NCI-H1092 treated with DMSO at 0.1 percent for 48 hours (cell line): ENCODE measurements around the gene FSD1.
"Not testable (repeated sequence)": the region's sequence is repeated elsewhere in the genome, so short reads cannot be mapped to it uniquely, and the experiment has no call there.

Experiments
- DNase-seq: peaks from one replicate; lab custom pipeline; 2025; lab: John Stamatoyannopoulos, UW

Gene FSD1

DNA sequence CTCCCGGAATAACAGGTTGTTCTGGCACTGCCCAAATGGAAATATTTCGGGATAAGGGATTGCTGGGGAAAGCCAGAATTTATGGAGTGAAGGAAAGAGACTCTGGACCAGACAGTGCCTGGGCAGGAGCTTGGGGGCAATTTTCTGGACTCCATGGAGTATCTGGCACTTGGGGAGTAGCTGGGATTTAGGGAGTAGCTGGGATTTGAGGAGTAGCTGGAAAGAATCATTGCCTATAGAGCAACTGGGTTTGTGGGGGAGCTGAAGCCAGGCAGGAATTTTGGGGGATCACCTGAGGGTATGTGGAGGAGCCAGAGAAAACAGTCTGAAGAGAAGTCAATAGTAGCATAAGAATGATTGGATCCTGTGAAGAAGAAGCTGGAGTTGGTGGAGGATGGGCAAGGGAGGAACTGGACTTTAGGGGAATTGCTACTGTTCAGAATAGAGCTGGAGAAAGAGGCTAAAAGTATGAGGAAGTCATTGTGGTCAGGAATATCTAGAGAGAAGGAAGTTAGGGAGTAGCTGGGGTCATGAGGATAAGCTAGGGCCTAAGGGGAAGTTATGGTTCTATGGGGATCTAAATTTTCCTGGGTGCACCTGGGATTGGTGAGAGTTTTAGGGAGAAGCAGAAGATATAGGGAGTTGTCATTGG, 14.8 kb downstream of the FSD1 start:
- DNase-seq, result no peak

DNA sequence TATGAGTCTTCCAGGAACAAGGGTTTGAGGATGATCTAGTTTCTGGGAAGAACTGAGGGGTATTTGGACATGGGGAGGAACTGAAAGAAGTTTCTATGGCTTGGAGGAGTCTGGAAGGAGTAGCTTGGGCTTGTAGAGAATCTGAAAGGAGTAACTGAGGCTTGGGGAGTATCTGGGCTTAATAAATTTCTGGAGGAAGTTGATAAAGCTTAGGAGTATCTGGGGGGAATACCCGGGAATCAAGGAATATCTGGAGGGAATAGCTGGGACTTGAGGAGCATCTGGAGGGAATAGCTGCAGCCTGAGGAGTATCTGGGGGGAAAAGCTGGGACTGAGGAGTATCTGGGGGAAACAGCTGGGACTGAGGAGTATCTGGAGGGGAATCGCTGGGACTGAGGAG, 16.0 kb downstream of the FSD1 start:
- no peak for DNase-seq

DNA sequence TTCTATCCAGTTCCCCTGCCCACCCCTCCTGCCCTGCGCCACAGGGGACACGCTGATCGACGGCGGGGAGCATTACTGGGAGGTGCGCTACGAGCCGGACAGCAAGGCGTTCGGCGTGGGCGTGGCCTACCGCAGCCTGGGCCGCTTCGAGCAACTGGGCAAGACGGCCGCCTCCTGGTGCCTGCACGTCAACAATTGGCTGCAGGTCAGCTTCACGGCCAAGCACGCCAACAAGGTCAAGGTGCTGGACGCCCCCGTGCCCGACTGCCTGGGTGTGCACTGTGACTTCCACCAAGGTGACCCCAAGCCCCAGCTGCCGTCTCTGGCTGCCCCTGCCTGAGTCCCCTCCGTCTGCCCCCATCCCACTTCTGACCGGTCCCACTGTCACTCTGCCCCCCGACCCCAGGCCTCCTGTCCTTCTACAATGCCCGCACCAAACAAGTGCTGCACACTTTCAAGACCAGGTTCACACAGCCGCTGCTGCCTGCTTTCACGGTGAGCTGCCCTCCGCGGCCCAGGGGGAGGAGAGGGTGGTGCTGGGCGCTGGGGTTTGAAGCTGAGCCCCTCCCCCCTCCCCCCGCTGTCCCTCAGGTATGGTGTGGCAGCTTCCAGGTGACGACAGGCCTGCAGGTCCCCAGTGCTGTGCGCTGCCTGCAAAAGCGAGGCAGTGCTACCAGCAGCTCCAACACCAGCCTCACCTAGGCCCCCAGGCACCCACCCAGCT, 18.7 kb downstream of the FSD1 start:
- DNase-seq, result no peak

DNA sequence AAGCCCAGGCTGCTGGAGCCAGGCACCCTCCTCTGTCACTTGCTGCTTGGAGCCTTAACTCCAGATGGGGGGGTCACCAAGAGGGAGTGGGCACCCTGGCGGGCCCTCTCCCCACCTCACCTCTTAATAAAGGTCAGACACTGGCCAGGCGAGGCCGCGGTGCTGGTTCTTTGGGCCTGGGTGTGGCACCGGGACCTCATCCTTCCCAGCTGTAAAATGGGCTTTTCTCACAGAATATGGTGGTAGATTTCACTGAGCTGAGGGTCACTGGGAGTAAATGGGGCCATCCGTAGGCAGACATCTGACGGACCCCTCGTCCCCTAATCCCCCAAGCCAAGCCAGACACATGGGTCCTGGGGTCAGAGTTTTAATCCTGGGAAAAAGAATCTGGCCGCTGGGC, 19.3 kb downstream of the FSD1 start:
- no peak for DNase-seq

DNA sequence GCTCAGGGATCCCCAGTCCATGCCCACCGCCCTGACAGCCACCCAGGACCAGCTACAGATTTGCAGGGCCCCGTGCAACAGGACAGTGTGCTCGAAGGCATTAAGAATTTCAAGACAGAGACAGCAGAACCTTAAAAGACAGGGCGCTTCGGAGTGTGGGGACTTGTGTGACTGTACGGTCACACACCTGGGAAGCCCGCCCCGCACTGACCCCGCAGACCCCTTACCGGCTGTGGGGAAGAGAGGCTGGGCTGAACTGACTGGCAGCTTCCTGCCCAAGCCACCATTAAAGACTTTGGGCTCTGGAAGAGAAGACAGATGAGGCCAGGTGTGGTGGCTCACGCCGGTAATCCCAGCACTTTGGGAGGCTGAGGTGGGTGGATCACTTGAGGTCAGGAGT, 19.8 kb downstream of the FSD1 start:
- DNase-seq, result no peak

DNA sequence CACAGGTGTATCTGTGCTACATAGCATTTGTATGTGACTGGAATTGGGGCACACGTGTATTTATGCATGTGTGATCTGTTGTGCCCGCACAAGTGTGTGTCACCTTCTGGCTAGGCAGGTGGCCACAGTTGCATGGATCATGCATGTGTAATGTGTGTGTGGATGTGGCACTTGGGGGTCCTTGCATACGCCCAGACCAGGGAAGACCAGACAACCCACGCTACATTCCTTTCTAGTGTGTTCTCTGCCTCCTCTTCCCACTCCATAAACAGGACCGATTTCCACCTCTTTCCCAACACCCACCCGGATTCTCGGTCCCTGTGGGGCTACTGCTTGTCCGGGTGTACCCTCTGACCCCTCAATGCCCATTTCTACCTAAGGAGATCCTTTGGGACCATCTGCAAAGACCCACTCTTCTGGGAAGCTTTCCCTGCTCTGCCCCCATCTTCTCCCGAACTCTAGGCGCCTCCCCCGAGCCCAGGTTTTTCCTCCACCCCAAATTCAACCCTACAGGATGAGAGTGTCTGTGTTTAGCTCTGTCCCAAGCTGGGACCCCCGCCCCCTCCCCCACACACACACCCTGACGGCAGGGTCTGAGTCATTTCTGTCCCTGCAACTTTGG, 21.9 kb downstream of the FSD1 start:
- DNase-seq, result no peak

DNA sequence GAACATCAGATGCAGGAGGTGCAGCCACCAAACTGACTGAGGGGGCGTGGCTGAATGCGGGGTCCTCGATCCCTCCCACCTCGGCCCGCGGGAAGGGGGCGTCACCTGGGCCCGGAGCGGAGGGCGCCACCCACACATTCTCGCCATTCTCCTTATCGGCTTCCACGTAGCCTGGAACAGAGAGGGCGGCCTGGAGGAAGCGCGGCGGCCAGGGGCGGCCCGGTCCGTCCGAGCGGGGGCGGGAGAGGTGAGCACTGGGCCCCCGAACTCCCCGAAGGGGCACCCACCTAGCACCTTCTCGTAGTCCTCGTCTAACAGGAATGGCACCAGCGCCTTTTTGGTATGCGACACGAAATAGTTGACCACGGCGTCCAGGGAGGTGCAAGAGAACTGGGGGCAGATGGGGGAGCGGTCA, 22.4 kb downstream of the FSD1 start:
- no peak for DNase-seq

DNA sequence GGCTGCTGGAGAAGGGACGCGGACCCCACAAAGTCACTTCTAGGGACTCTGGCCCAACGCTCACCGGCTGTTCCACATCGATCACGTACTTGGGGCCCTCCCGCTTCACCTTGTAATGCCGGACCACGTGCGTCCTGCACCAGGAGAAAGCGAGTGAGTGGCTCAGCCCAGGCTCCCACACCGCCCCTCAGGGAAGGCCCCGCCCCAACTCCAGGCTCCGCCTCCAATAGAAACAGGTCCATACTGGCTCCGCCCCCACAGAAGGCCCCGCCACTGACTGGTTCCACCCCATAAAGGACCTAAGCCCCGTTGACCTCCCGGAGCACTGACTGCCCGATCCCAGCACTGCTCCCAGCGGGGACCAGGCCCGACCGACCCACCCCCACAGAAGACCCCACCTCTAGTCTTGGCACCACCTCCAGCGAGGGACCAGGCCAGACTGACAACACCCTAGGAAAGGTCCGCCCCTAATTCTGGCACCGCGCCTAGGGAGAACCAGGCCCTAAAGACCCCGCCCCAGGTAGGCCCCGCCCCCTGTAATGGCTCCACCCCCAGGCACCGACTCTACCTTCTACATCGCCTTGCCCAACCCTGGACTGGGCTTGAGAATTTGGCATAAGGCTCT, 23.0 kb downstream of the FSD1 start:
- DNase-seq, result no peak

DNA sequence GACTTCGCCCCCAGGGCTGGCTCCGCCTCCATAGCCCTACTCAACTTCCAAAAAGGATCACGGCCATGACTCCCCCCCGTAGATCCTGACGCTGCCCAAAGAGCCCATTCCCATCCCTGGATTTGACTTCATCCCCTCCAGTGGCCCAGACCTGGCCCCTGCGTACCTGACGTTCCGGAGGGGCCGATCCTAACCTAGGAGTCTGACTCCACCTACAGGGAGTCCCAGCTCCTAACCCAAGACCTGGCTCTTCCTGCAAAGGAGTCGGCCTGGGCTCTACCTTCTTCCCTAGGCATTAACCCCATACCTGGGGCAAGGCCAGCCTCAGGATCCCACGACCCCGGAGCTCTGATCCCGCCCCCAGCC, 23.5 kb downstream of the FSD1 start:
- no peak for DNase-seq

DNA sequence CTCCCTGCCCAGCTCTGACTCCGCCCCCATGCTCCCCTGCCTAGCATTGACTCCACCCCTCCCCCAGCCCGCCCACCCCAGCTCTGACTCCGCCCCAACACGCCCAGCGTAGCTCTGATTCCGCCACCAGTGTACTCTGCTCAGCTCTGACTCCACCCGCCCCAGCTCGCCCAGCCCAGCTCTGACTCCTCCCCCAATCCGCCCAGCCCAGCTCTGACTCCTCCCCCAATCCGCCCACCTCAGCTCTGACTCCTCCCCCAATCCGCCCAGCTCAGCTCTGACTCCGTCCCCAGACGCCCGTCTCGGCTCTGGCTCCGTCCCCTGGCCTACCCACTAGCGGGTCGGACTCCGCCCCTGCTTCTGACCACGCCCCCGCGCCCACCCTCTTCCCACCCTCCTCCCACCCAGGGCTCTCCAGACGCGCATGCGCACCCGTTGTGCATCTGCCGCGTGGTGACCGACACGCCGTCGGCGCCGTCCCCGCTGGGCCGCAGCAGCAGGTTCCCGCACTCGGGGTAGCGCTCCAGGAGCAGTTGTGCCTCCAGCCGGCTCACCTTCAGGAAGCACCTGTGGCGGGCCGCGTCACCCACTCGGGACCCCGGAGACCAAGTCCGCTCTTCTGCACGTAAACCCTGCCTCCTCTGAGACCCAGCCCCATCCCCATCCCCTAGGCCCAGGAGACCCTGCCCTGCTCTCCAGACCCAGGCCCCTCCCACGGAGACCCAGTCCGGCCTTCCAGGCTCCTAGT, 24.0 kb downstream of the FSD1 start:
- no peak for DNase-seq

DNA sequence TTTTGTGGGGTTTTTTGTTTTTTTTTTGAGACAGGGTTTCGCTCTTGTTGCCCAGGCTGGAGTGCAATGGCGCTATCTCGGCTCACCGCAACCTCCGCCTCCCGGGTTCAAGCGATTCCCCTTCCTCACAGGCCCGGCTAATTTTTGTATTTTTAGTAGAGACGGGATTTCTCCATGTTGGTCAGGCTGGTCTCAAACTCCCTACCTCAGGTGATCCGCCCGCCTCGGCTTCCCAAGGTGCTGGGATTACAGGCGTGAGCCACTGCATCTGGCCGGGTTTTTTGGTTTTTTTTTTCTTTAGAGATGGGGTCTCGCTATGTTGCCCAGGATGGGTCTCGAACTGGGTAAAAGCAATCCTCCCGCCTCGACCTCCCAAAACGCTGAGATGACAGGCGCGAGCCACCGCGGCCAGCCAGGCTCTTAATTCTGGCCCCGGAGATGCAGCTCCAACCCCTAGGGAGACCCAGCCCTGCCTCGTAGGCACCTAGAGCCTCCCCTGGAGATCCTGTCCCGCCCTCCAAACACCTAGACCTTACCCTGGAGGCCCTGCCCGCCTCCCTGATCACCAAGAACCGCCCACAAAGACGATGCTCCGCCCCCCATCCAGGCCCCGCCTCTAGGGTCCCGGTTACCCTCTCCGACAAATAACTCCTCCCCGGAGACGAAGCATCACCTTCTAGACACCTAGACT, 24.7 kb downstream of the FSD1 start:
- not testable (repeated sequence) for DNase-seq

DNA sequence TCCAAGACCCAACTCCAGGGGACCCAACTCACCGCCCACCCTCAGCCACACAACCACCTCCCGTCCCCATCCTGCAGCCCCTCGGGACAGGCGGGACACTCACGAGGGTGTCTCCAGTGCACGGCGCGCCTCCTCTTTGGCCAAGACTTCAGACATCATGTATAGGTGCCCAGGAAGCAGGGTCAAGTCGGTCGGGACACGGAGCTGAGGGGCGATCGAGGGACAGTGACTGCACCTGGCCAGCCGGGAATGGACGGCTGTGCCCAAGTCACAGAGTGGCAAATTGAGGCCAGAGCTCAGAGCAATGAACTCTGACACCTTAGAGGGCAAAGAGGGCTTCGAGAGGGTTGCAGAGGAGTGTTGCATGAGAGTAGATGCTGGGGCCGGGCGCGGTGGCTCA, 25.5 kb downstream of the FSD1 start:
- no peak for DNase-seq

DNA sequence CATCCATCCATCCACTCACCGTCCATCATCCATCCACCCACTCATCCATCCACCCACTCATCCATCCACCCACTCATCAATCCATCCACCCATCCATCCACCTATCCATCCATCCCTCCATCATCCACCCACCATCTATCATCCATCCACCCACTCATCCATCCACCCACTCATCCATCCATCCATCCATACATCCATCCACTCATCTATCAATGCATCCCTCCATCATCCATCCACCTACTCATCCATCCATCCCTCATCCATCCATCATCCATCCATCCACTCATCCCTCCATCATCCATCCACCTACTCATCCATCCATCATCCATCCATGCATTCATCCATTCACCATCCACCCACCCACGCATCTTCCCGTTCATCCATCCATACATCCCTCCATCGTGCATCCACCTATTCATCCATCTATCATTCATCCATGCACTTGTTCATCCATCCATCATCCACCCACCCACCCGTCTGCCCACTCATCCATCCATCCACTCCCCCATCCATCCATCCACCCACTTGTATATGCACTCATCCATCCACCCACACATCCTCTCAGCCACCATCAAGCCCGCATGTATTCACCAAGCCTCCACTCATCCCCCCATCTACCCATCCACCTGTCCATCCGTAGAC, 30.7 kb downstream of the FSD1 start:
- no peak for DNase-seq

DNA sequence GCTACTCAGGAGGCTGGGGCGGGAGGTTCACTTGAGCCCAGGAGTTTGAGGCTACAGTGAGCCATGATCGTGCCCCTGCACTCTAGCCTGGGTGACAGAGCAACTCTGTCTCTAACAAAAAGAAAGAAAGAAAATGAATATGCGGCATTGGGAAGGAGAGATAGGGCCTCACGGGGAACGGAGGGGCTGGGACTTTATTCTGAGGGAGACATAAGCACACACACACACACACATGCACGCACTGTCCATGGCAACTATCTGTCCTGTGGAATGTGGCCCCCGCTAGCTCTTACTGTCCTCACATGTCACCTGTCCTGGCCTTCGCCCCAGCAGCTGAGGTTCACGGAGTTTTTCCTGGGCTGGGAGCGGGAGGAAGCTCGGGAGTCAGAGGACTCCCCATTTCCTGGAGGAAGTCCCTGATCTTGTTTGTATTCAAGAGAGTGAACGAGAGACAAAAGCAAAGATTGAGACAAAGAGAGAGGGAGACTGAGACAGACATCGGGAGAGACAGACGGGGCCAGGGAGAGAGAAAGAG, 33.6 kb downstream of the FSD1 start:
- peak; percentile 14 for DNase-seq

DNA sequence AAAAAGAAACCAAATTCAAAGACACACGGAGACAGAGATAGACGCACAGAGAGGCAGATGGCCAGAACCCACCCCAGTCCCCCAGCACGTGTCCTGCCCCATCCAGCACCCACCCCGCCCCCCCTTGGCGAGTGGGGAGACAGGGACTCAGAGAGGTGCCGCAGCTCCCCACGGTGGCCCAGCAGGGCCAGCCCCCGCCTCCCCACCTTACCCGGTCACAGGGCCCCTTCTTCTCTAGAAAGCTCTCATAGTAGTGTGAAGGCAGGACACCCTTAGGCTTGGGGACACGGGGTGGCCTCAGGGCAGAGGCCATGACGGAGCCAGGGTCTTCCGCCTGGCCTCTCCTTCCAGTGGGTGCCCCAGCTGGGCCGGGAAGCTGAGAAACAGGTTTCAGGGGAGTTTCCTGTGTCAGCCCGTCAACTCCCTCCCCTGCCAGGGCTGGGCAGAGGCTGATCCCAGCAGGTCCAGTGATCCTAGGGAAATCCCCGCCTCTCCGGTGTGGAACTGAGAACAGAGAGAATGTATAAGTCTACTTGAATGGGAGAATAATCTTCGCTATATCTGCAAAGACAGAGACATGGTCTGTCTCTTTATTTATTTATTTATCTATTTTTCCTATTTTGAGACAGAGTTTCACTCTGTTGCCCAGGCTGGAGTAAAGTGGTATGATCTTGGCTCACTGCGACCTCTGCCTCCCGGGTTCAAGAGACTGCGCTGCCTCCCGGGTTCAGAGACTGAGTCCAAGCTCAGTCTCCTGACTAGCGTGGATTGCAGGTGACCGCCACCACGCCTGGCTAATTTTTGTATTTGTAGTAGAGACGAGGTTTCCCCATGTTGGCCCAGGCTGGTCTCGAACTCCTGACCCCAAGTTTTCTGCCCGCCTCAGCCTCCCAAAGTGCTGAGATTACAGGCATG, 34.3 kb downstream of the FSD1 start, which contains the start of gene STAP2:
TSS of gene STAP2 (minus strand) at position 387 of the 915 bp plus-strand sequence. CDS start at position 313, 74 bp downstream.
- DNase-seq, result no peak

DNA sequence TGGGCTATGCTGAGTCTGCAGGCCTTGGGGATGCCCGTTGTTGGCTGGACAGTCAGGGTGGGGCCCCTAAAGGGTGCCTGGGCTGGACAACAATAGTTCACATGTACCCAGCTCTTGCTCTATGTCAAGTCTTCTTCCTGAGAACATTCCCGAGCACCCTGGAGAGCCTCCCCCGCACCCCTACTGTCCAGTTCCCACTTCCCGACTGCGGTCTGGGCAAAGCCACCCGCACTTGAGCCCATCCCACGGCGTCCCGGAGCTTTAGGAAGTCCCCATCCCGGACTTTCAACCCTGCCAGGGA, 37.9 kb downstream of the FSD1 start:
- DNase-seq, result no peak

DNA sequence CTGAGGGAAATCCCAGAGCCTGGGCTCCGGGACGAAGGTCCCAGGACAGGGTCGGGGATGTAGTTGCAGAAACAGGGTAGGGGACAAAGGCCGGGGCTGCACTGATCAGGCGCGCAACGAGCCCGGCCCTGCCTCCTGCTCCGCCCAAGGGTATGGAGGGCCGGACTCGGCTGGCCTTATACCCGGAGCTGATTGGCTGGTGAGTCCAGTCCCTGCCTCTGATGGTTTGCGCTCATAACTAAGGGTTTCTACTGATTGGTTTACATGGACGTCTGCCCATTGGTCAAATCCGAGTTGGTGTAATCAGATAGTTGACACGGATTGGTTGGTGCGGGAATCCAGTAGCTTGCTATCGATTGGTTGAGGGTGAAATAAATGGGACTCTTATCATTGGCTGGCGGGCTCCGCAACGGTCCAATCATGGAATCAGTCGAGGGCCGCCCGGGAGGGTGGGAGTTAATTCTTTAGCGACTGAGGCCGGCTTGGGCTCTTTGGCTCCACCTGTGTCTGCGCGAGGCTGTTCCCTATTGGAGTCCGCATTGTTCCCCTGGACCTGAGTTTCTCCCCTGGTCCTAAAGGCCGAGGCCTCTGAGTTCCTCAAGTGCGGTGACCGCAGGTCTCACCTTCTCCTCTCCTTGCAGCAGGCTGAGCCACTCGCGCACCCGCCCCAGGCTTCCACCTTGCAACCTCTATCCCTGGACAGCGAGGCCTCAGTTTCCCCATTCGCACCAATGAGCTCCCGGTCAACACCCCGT, 38.4 kb downstream of the FSD1 start:
- DNase-seq, result peak; percentile 99

DNA sequence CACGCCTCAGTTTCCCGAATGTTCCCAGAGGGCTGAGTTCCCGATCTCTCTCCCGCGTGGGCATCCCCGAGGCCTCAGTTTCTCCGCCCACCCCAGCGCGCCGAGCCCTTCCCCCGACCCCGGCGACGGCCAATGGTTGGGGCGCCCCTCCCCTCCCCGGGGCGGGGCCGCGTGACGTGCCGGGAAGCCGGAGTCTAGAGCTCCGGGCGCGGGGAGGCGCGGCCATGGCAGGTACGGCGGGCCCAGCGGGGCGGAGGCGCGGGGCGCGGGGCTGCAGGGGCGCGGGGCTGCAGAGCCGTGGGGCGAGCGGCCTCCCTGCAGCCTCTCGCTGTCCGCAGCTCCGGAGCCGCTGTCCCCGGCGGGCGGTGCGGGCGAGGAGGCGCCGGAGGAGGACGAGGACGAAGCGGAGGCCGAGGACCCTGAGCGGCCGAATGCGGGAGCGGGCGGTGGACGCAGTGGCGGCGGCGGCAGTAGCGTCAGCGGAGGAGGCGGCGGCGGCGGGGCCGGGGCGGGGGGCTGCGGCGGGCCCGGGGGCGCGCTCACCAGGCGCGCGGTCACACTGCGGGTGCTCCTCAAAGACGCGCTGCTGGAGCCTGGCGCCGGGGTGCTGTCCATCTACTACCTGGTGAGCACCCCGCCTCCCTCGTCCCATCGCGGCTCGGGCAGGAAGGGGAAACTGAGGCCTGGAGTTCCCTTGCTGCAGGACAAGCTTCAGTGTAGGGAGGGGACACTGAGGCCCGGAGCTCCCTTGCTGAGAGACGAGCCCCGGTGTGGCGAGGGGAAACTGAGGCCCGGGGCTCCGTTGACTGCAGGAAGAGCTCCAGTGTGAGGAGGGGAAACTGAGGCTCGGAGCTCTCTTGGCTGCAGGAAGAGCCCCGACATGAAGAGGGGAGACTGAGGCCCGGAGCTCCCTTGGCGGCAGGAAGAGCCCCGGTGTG, 39.2 kb downstream of the FSD1 start, which contains the start of gene MPND:
TSS of gene MPND (plus strand) at position 193 of the 938 bp plus-strand sequence. CDS start at position 225, 32 bp downstream.
- DNase-seq, result peak; percentile 84
